ENCODE data around the gene CHRNB2. TPM values are rescaled to one million over a fixed set of nuclear protein-coding genes. Genes with fewer than 3 reads are reported as not detected.

CHRNB2 gene
- total and polyA plus RNA-seq, 2 of the 8 experiments (the other 6 are each of a cell fraction or from before 2014, with no cell fraction given): 3.1 to 4.1 TPM

DNA sequence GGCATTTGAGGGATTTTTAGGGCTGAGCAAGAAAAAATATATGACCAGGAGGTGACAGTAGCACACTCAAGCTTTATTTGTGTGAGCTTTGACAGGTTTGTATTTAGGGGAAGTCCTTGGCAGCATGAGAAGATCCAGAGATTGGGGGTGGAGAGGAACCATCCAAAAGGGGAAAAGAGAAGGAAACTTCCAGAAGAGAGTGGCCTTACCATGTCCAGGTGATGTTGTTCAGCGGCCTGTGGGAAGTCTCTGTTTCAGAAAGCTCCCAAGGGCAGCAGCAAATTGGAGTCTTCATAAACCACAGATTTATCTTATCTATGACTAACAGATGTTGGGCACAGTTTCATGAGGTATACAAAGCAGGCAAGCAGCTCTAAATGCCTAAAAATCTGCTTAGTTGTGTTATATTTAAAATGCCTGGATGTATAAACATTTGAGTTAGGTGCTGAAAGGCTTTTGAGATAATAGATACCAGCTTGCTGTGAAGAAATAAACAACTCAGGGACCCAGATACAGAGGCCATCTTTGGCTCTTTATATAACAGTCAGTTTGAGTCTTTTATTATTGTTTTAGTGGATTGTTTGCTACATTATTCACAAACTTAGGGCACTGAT, 61.6 kb downstream of the CHRNB2 start (continued):
- TF ChIP-seq, protein P1, sequence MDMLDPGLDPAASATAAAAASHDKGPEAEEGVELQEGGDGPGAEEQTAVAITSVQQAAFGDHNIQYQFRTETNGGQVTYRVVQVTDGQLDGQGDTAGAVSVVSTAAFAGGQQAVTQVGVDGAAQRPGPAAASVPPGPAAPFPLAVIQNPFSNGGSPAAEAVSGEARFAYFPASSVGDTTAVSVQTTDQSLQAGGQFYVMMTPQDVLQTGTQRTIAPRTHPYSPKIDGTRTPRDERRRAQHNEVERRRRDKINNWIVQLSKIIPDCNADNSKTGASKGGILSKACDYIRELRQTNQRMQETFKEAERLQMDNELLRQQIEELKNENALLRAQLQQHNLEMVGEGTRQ (IDR thresholded peaks at IDR 0.05; ENCODE audit: low read length): no peak
- TF ChIP-seq EGR1 (IDR thresholded peaks at IDR 0.05; ENCODE audit: borderline replicate concordance, low read depth, low read length): no peak
- no peak for TF ChIP-seq CBX8 (IDR thresholded peaks at IDR 0.05; ENCODE audit: borderline replicate concordance, low read depth, low read length)
- no peak for TF ChIP-seq POU5F1 (IDR thresholded peaks at IDR 0.05; ENCODE audit: low read depth, low read length)

Other genes with a start within 250 kb of the CHRNB2 start
- gene AQP10, start 246.7 kb upstream of the CHRNB2 start, total RNA-seq (2021; fragmentation: NEBNext Ultra II Directional; extraction: Animal tissue kit (Norgen Biotek cat#: 25700)): not detected in 2 replicates
- not detected in 2 replicates for gene AQP10, start 246.7 kb upstream of the CHRNB2 start, polyA plus RNA-seq (2011; rRNA removed)
- gene ATP8B2, start 242.3 kb upstream of the CHRNB2 start, total RNA-seq (2021; fragmentation: NEBNext Ultra II Directional; extraction: Animal tissue kit (Norgen Biotek cat#: 25700)): 59.3 and 61.4 TPM in 2 replicates
- gene ATP8B2, start 242.3 kb upstream of the CHRNB2 start, polyA plus RNA-seq (2011; rRNA removed): 70.1 and 98.5 TPM in 2 replicates
- gene IL6R, start 162.4 kb upstream of the CHRNB2 start, total RNA-seq (2021; fragmentation: NEBNext Ultra II Directional; extraction: Animal tissue kit (Norgen Biotek cat#: 25700)): 2.6 and 3.0 TPM in 2 replicates
- gene IL6R, start 162.4 kb upstream of the CHRNB2 start, polyA plus RNA-seq (2011; rRNA removed): 2.3 and 3.3 TPM in 2 replicates
- 0.15 TPM in 1 of 2 replicates, not detected in the other for gene TDRD10, start 65.6 kb upstream of the CHRNB2 start, total RNA-seq (2021; fragmentation: NEBNext Ultra II Directional; extraction: Animal tissue kit (Norgen Biotek cat#: 25700))
- 0.27 and 0.30 TPM in 2 replicates for gene TDRD10, start 65.6 kb upstream of the CHRNB2 start, polyA plus RNA-seq (2011; rRNA removed)
- 0.29 and 0.45 TPM in 2 replicates for gene SHE, start 65.4 kb upstream of the CHRNB2 start, total RNA-seq (2021; fragmentation: NEBNext Ultra II Directional; extraction: Animal tissue kit (Norgen Biotek cat#: 25700))
- gene SHE, start 65.4 kb upstream of the CHRNB2 start, polyA plus RNA-seq (2011; rRNA removed): 0.28 and 0.44 TPM in 2 replicates
- gene UBE2Q1, start 9.1 kb upstream of the CHRNB2 start, total RNA-seq (2021; fragmentation: NEBNext Ultra II Directional; extraction: Animal tissue kit (Norgen Biotek cat#: 25700)): 71.7 and 95.8 TPM in 2 replicates
- 10.2 and 13.2 TPM in 2 replicates for gene UBE2Q1, start 9.1 kb upstream of the CHRNB2 start, polyA plus RNA-seq (2011; rRNA removed)
- 235 and 242 TPM in 2 replicates for gene ADAR, start 40.4 kb downstream of the CHRNB2 start, total RNA-seq (2021; fragmentation: NEBNext Ultra II Directional; extraction: Animal tissue kit (Norgen Biotek cat#: 25700))
- gene ADAR, start 40.4 kb downstream of the CHRNB2 start, polyA plus RNA-seq (2011; rRNA removed): 104 and 125 TPM in 2 replicates

All from H1 (cell line).